Measurements from ENCODE around the gene MSGN1.

The MSGN1 gene

GRCh38 chr2:17863539-17863938 lies 47.3 kb downstream of the MSGN1 start (continued):
- TF ChIP-seq ZNF398 (tag by site-specific recombination; IDR thresholded peaks at IDR 0.05) (no peak), KLF16 (tag by site-specific recombination; IDR thresholded peaks at IDR 0.05) (no peak), ZNF624 (tag by site-specific recombination; IDR thresholded peaks at IDR 0.05) (no peak), ZBTB48 (tag by site-specific recombination; IDR thresholded peaks at IDR 0.05) (no peak), INSM2 (tag by site-specific recombination; IDR thresholded peaks at IDR 0.05) (no peak), ZNF311 (tag by site-specific recombination; IDR thresholded peaks at IDR 0.05; ENCODE audit: borderline replicate concordance) (no peak), ZFP41 (tag by site-specific recombination; IDR thresholded peaks at IDR 0.05; ENCODE audit: borderline replicate concordance) (no peak), SALL2 (tag by site-specific recombination; IDR thresholded peaks at IDR 0.05; ENCODE audit: borderline replicate concordance) (no peak), ZNF174 (tag by site-specific recombination; IDR thresholded peaks at IDR 0.05) (no peak), ZBTB11 (tag by site-specific recombination; conservative IDR thresholded peaks at IDR 0.05; ENCODE audit: low read depth) (no peak), ZNF211 (tag by site-specific recombination; IDR thresholded peaks at IDR 0.05; ENCODE audit: low read depth) (no peak), ZNF324 (tag by site-specific recombination; IDR thresholded peaks at IDR 0.05) (no peak), ZNF621 (tag by site-specific recombination; IDR thresholded peaks at IDR 0.05) (no peak), ZNF843 (tag by site-specific recombination; IDR thresholded peaks at IDR 0.05) (no peak)

GRCh38 chr2:17864676-17865075 lies 48.4 kb downstream of the MSGN1 start:
- H3K36me3 ChIP-seq (ENCODE audit: control insufficient read depth in 2 of 2, insufficient read depth in 1 of 2, low read length in 2 of 2): no peaks in the 10 kb centered on the region
- no peak overlapping the region for H3K27ac ChIP-seq (ENCODE audit: extremely low read depth, low read depth, low read length)
- H3K4me1 ChIP-seq (ENCODE audit: control insufficient read depth, insufficient read depth, low read length): no peaks in the 10 kb centered on the region; the same call in 1 of the 2 replicates
- ChIA-PET POLR2A (no interaction called here), CTCF (interaction anchor here (0.6 kb wide), 1 partner anchor 26 kb away, joined by 3 read pairs; no protein-coding TSS in a partner anchor)
- TF ChIP-seq ZNF394 (tag by site-specific recombination; IDR thresholded peaks at IDR 0.05; ENCODE audit: borderline replicate concordance) (no peak), ZNF311 (tag by site-specific recombination; IDR thresholded peaks at IDR 0.05; ENCODE audit: borderline replicate concordance) (no peak), KLF8 (tag by site-specific recombination; IDR thresholded peaks at IDR 0.05) (no peak), ZNF274 (IDR thresholded peaks at IDR 0.05; ENCODE audit: low read length) (no peak), ZNF274 (tag by site-specific recombination; IDR thresholded peaks at IDR 0.05; ENCODE audit: borderline replicate concordance) (no peak), PRDM4 (tag by site-specific recombination; IDR thresholded peaks at IDR 0.05) (no peak), ZNF10 (tag by site-specific recombination; IDR thresholded peaks at IDR 0.05) (no peak), ZNF354C (tag by site-specific recombination; IDR thresholded peaks at IDR 0.05; ENCODE audit: borderline replicate concordance, low read depth) (no peak), ZNF621 (tag by site-specific recombination; IDR thresholded peaks at IDR 0.05) (no peak), ZNF426 (tag by site-specific recombination; IDR thresholded peaks at IDR 0.05) (no peak), ZNF473 (tag by site-specific recombination; IDR thresholded peaks at IDR 0.05) (no peak), SALL2 (tag by site-specific recombination; IDR thresholded peaks at IDR 0.05; ENCODE audit: borderline replicate concordance) (no peak), ZNF169 (tag by site-specific recombination; IDR thresholded peaks at IDR 0.05) (no peak)
- no peaks in the 10 kb centered on the region for H3K9me3 ChIP-seq (ENCODE audit: control insufficient read depth, insufficient read depth, low read depth, low read length)
- no peak overlapping the region for H3K4me3 ChIP-seq (ENCODE audit: low read depth, low read length)

Data from HEK293 (cell line).